ENCODE measurements around the gene PPM1M.

PPM1M gene

DNA sequence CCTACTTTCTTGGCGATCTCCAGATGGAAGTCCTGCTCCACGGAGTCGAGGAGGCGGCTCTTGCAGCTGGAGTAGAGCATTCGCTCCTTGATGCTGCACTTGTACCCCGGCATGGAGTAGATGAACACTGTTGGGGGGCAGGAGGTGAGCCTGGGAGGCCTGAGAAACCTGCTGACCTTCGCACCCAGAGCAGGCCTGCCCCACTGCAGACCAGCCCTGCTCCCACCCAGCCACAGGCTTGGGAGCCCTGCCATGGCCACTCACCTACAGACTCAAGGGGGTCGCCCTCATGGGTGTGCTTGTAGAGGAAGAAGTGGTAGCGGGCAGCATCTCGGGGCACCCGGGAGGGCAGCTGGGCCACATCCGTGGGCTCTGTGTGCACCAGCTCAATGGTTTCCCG, 15.9 kb upstream of the PPM1M start:
- in situ Hi-C loops (cut with HindIII; ENCODE audit: low sequenced_read_pairs), result no loop called here

DNA sequence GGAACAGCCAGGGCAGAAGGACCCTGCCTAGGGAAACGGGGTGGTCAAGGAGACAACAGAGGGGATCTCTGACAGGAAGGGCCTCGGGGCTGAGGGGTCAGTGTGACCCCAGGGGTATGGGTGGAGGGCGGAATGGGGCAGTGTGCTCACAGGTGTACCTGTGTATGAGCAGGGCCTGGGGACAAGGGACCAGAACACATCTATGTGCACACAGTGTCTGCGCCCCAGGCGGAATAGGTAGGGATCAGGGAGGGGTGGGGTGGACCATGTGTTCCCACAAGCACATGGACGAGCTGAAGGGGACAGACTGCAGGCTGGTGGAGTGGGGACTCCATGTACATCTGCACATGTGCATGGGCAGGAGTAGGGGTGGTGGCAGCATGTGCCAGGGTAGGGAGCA, 15.1 kb upstream of the PPM1M start:
- in situ Hi-C loops (cut with HindIII; ENCODE audit: low sequenced_read_pairs), result no loop called here

DNA sequence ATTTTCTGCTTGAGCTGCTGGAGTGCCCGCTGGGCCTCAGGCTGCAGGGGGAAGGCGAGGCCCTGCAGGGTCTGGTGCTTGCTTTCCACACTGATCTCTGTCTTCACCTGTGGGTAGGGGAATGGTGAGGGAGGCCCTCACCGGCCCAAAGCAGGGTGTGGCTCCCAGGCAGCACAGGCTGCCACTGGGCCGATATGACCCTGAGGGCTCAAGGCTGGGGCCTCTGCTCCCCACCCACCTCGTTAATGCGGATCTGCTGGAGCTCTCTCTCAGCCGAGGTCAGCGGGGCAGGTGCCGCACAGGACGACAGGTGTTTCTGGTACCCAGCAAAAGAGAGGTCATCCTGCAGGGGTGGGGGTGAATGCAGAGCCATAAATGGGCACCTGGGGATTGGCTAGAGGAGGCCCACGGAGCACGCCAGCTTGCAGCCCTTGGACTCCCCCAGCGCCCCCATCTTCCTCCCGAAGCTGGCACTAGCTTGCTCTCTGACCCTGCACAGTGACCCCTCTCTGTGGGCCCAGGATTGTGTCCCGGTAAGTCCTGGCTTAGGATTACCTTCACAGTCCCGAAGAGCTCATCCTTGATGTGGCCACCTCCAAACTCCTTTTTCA, 14.6 kb upstream of the PPM1M start:
- in situ Hi-C loops (cut with HindIII; ENCODE audit: low sequenced_read_pairs), result no loop called here

DNA sequence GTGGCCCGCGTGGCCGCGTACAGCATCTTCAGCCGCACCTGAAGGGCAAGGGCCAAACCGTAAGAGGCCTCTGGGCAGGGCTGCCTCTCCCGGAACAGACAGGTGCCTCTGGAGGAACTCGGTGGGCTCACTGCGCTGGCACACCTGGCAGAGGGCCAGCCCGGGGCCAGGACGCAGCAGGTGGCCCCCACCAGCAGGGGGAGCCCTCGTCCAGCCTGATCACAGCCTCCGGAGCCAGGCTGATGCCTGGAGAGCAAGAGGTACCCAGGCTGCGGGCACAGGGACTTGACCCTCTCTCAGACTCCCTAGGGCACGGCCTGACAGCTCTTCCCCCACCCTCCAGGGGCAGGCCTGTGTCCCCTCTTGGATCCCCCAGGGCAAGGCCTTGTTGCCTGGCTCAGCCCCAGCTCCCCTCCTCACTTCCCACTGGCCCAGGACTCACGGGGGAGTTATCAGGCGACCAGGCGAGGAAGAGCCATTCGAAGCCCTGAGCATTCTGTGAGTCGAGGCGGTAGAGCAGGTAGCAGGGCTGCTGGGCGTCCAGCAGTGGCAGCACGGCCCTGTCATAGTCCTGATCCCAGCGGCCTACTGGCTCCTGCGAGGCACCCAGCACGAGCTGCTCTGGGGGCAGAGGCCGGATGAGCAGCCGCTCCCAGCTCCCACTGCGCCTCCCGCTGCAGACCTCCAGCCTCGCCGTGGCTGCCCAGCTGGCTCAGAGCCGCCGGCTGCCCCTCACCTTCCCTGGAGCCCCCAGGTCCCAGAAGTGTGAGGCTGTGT, 13.9 kb upstream of the PPM1M start:
- in situ Hi-C loops (cut with HindIII; ENCODE audit: low sequenced_read_pairs), result no loop called here

DNA sequence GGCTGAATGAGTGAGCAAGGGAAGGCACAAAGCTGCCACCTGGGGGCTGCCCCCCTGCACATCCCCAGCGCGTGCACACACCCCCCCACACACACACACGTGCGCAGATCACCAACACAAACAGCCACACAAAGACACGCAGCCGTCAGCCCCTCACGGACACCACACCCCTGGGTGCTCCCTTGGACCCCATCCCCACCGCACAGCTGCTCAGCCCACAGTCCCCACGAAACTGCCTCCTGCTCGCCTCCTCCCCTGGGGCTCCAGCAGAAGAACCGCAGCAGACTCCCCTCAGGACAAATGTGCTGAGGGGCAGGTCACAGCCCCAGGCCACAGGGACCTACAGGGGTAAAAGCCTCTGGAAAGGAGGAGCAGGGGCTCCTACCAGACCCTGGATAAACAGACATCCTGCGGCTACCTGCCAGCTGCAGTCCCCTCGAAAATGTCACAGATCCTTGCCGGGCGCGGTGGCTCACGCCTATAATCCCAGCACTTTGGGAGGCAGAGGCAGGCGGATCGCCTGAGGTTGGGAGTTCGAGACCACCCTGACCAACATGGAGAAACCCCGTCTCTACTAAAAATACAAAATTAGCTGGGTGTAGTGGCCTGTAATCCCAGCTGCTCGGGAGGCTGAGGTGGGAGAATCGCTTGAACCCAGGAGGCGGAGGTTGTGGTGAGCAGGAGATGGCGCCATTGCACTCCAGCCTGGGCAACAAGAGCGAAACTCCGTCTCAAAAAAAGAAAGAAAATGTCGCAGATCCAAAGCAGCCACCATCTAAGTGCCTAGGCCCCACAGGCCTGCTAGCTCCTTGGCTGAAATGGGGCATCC, 13.1 kb upstream of the PPM1M start:
- in situ Hi-C loops (cut with HindIII; ENCODE audit: low sequenced_read_pairs), result no loop called here

DNA sequence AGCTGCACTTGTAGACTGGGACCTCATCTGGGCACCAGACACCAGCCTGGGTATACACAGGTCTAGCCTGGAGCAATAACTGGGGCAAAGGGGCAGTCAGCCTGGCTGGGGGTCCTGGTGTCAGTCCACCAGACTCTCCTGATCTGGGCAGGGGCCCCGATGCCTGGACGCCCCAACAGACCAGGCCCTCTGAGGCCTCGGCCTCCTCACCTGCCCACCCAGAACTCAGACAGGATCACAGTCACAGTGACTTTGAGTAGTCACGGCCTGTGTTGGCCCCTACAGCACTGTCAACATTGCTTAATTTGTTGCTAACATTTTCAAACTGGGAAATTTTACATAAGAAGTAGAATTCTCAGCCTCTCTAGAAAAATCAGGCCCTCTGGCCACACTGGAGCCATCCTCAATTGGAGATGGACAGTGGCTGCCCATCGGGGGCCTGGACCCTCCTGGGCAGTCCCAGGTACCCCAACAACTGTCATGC, 12.4 kb upstream of the PPM1M start:
- in situ Hi-C loops (cut with HindIII; ENCODE audit: low sequenced_read_pairs), result no loop called here

DNA sequence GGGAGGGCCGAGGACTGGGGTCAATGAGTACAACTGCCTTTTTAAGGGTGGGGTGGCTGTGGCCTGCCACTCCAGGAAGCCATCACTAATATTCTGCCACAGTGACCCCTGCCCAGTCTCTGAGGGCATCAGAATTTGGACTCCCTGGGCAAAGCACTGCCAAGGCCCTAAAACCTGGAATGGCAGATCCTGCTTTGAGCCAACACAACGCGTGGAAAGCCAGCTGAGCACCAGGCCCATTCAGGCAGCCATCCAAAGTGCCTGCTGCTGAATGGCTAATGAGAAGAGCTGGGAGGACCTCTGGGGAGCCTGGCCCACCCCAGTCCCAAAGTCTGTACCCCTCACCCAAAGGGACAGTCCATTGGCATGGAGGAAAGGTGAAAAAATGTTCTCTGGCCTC, 11.6 kb upstream of the PPM1M start:
- in situ Hi-C loops (cut with HindIII; ENCODE audit: low sequenced_read_pairs), result no loop called here

DNA sequence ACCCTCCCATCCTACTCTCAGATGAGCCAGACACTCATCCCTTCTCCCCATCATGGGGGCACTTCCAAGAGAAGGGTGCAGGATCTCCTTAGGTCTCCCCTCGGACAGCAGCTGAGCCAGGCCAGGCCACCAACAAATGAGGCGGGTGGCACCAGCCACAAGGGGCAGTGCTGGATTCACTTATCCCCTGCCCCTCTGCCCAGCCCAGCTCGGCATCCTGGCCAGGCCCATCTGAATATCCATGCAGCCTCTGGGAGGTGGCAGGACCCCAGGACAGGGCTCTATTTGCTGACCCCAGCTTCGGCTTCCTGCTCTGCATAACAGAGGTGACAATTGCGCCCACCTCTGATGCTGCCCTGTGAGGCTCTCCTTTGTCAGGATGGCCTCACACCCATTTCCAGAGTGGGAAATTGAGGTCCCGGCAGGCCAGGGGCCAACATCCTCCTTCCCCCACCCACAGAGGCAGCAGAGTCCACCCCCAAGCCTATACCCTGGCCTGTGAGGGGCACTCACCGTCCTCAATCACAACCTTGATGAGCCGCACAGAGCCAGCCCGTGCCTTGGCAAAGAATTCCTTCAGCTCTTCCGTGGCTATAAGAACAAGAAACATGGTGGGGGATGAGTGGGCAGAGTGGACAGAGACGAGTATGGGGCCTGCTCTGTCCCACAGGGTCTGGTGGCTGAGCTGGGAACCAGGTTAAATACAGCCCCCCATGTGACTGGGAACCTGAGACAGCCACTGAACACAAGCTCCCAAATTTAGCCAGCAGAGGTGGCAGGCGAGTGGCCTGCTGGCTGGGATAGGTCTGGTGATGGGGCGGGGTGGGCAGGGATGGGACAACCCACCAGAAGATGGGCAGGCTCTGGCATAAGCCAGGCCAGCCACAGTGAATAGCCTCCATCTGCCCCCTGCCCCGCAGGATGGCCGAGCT, 10.8 kb upstream of the PPM1M start:
- in situ Hi-C loops (cut with HindIII; ENCODE audit: low sequenced_read_pairs), result no loop called here

DNA sequence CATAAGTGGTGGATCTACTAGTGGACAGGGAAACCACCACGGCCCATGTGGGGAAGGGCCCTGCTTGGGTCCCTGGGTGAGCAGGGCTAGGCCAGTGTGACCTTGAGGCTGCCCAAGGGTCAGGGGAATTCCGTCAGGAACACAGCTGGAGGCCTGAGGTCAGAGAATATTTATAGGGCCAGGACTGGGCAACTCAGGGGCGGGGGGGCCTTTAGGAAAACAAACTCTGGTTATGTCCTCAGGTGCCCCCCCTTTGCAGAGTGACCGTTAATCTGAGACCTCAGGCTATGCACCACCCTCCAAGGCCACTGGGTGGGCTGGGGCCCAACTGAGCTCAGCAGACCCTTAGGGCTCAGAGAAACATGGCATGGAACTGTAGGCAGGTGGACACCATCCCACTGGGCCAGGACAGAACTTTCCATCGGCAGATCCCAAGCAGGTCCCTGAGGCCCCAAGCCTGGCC, 9.1 kb upstream of the PPM1M start:
- in situ Hi-C loops (cut with HindIII; ENCODE audit: low sequenced_read_pairs), result no loop called here

DNA sequence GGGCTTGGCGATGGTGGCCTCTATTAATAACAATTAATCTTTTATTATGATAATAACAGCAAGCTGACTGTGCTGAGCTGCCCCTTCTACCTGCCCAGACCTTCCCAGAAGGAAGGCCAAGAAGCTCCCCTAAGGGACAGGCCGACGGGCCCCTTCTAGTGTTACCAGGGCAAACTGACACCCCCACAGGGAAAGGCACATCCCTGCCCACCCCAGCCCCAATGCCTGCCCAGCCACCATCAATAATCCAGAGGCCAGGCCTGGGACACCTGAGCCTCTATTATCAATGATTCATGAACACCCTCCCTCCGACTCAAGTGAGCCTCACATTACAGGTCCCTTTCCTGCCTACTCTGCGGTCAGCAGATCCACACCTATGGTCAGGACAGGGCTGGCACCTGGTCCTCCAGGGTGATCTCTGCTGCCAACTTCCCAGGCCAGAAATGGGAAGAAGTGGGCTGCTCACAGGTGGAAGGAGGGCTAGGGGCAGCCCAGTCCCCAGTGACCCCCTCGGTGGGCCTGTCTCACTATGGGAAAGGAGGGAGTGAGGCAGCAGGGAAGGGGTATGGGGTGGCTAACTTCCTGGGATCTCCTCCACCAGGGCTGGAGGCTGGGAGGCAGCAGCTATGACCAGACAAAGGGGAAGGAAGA, 8.4 kb upstream of the PPM1M start:
- in situ Hi-C loops (cut with HindIII; ENCODE audit: low sequenced_read_pairs), result no loop called here

DNA sequence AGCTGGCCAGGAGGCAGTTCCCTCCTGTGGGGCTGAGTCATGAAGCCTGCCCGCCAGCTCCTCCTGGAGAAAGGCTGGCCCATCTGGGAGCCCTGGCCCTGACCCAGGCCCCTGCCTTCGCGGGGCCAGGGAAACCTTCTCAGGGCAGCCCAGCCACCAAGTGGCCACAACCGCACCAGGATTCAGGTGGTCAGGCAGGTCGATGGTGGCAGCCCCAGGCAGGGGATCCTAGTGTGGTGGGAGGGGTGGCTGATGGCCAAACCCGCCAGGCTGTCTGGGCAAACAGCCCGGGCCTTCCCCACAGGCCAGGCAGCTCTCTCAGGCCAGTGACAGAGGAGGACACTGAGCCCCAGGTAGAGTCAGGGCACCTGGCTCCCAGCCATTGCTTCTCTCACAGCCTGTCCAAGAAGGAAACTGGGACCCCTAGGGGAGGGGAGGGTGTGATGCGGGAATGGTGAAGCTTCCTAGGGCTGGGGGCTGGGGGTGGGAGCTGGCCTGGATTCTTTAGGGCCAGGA, 7.8 kb upstream of the PPM1M start:
- in situ Hi-C loops (cut with HindIII; ENCODE audit: low sequenced_read_pairs), result no loop called here

DNA sequence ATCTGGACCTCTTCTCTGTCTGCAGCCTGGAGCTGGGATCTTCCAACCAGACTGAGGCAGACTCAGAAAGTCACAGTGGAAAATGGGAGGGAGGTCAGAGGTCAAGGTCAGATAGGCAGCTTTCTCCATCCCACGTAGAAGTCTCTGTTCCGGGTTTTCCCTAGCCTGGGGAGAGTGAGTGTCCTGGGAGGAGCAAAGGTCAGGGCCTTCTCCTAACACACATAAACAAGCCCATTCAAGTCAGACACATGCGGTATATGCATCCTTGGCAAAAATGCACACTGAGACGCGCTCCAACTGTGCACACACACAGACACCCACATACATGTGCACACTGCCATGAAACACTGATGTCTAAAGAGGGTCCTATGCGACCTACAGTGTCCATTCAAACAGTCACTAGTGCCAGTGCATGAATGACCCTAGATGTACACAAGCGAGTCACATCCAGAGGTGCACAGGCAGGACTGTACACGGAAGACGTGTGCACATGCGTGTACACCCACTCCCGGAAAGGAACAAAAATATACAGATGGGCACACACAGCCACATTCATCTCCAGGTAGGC, 7.3 kb upstream of the PPM1M start:
- in situ Hi-C loops (cut with HindIII; ENCODE audit: low sequenced_read_pairs), result no loop called here

DNA sequence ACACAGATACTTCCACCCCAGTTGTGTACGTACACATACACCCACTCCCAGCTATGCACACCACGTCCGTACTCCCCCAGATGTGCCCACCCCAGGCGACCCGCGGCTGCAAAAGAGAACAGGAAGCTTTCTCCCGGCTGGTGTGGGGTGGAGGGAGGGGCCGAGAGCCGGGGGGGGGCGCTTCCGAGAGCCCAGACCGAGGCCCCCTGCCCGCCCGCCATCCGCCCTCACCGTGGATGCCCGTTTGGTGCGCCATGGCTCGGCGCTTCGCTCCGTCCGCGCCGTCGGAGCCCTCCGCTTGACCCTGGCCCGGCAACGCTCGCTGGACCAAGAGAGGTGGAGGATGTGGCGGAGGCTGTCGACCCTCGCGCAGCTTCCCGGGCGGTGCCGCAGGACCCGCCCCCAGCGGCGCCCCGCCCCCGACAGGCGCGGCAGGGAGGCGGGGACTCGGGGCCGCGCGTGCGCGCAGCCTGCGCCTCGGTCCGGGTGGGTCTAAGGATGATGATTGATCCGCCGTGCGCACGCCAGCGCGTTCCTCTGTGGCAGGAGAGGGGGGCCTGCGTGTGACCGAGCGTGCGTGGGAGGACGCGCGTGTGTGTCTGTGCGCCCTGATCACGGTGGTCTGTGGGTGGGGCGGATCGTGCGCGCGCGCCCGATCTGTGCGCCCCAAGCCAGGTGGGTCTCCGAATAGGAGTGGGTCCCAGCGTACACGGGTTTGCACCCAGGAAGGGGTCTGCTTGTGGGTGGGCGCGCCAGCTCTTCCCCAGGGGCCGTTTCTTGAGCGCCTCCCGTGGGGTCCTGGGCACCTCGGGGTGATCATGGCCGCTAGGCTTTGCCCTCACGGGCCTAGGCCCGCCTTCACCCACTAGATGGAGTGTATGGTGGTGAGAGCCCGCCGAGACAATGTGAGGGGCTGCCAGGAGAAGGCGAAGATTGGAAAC, 6.5 kb upstream of the PPM1M start, which contains the start of gene TWF2:
Gene TWF2 (minus strand): TSS at position 398 of the 941 bp plus-strand sequence. CDS start 142 bp downstream, at position 256.
- in situ Hi-C loops (cut with HindIII; ENCODE audit: low sequenced_read_pairs), result no loop called here

DNA sequence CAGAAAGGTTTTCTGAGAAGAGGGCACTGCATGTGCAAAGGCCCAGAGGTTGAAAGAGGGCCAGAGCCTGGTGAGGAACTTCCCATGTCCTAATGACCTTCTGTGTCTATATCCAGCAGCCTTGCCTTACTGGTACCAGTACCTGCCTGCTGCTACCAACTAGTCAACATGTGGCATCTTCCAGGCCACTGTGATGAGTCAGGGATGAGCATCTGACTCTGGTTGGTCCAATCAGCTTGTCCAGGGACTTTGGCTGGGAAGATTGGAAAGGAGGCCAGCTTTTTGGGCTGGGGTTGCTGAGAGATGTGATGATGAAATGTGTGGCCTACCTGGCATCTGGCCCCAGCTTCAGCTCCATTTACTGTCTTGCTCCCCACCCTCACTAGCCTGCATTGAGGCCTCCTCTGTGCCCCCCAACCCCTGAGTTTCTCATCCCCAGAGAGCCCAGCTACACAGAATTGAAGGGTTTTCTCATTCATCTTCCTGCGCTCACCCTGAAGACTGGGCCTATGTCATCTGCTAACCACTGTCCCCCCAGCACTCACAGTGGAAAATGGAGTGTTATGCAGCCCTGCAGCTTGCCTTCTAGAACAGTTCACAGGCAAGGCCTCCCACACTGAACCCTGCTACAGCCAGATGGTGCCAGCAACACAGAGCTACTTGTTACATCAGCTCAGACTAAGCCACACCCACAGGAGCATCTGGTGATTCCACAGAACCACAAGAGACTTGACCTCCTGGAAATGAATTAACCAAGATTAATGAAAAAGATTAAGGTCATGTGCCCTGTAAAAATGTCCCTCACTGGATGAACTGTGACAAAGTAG, 5.3 kb upstream of the PPM1M start:
- in situ Hi-C loops (cut with HindIII; ENCODE audit: low sequenced_read_pairs), result no loop called here

DNA sequence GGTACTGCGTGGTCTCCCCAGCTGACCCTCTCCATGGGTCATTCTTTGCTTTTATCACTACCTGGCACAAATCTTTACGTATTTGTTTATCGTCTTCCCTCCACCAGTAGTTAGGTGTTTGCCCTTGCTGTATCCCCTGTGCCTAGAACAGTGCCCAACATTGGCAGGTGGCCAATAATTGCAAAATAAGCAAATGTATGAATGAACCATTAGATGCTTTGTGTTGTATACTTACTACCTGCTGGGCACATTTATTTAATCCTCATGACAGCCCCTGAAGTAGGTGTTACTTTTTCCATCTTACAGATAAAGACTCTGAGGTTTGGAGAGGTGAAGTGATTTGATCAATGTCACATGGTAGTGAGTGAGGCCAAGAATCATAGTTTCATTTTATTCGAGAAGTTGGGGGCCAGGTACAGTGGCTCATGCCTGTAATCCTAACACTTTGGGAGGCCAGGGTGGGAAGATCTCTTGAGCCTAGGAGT, 4.6 kb upstream of the PPM1M start:
- in situ Hi-C loops (cut with HindIII; ENCODE audit: low sequenced_read_pairs), result no loop called here

DNA sequence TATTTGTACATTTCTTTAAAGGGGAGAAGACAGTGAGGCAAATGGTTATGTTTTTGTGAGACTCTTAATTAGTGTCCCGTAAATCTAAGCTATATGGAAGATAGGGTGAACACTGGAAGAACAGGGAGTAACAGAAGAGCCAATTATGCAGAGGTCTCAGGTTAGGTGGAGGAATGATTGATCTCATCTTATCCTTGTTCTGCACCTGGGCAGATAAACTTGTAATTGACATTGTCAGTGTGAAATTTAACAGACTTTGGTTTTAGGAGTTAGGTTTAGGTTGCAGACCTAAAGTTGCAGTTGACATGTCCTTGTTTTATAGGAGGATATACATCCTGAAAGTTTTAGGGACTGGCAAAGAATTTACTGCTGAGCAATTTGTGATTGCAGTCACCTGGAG, 3.5 kb upstream of the PPM1M start:
- in situ Hi-C loops (cut with HindIII; ENCODE audit: low sequenced_read_pairs), result no loop called here

All from DLD1 (cell line).